Right atrium auricular region (tissue), 2 donors: Measurements from ENCODE around the gene KPNA3. TPM values are rescaled to one million over a fixed set of nuclear protein-coding genes. Genes with fewer than 3 reads are reported as not detected.

ENCODE experiments used
- DNase-seq: peaks from one replicate; pipeline ENCODE4 v3.0.0-alpha.2; 2019; ENCODE audit warnings: low spot score
- H3K27ac ChIP-seq, 2 donors: fragments of 200-600 bp; sonication (generic); 1 replicate in 1 of 2; 2 replicates in 1 of 2; pipeline ENCODE4 v1.5.1; 2016 to 2019
- H3K27me3 ChIP-seq, 2 donors: fragments of 200-600 bp; sonication (generic); one replicate each; pipeline versions ENCODE4 v1.5.1 to v1.6.0; 2017 to 2019
- H3K36me3 ChIP-seq: fragments of 200-600 bp; sonication (generic); one replicate; pipeline ENCODE4 v1.5.1; 2016
- H3K4me1 ChIP-seq, 2 donors: fragments of 200-600 bp; sonication (generic); one replicate each; pipeline versions ENCODE4 v1.5.1 to v1.6.0; 2017 to 2019
- H3K4me3 ChIP-seq, 2 donors: fragments of 200-600 bp; sonication (generic); 1 replicate in 1 of 2; 2 replicates in 1 of 2; pipeline ENCODE4 v1.5.1; 2017 to 2019; ENCODE audit warnings: mild to moderate bottlenecking in 1 of 2, moderate library complexity in 1 of 2
- H3K9me3 ChIP-seq, 2 donors: fragments of 200-600 bp; sonication (generic); one replicate each; pipeline ENCODE4 v1.5.1; 2019
- CTCF ChIP-seq, 2 donors: fragments of 200-600 bp; sonication (generic); IDR thresholded peaks; one replicate each; pipeline ENCODE4 v1.5.1; 2019; ENCODE audit warnings: antibody characterized with exemption in 2 of 2
- total RNA-seq, 2 donors: library from RNA; depleted of rRNA; stranded (reverse); fragments of >200 nt; gene quantifications; one replicate each; pipeline ENCODE4 v1.1.0, GENCODE V29; 2016

Gene KPNA3
- total RNA-seq, 2 donors from 2014 or later: 36.6 to 42.0 TPM

GRCh38 chr13:49701491-49701890 is 91.0 kb downstream of the KPNA3 start:
- H3K4me3 ChIP-seq: no peak overlapping the region
- no peaks in the 10 kb centered on the region for H3K27me3 ChIP-seq
- DNase-seq: no peak
- TF ChIP-seq CTCF (IDR thresholded peaks at IDR 0.05): no peak
- H3K4me1 ChIP-seq: no peaks in the 10 kb centered on the region
- peaks cover 42% of the 10 kb centered on the region for H3K36me3 ChIP-seq
- H3K9me3 ChIP-seq: no peaks in the 10 kb centered on the region
- H3K27ac ChIP-seq: no peak overlapping the region

- no peak overlapping the region for H3K27ac ChIP-seq
- no peaks in the 10 kb centered on the region for H3K9me3 ChIP-seq
- H3K36me3 ChIP-seq: peaks cover 25% of the 10 kb centered on the region
Measured at GRCh38 chr13:49697468-49697867, 95.0 kb downstream of the KPNA3 start.

DNA sequence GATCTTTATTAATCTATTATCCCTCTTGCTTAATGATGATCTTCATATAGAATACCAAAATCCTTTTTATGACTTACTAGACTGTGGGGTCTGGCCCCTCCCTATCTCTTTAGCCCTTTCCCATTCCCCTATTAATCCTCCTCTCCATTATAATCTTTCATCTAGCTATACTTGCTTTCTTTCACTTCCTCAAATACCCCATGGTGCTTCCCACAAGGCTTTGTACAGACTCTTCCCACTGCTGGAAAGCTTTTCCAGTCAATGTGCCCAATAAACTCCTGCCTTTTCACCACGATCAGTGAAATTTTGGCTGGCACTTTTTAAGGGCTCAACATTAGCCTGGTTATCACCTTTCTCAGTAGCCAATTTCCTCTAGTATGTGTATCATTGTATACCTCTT is 98.0 kb downstream of the KPNA3 start:
- Histone ChIP-seq H3K9me3 (no peaks in the 10 kb centered on the region), H3K27ac (no peak overlapping the region), H3K4me1 (peaks cover 0 to 19% of the 10 kb centered on the region in 2 donors), H3K27me3 (no peaks in the 10 kb centered on the region), H3K4me3 (no peak overlapping the region), H3K36me3 (peaks cover 7% of the 10 kb centered on the region)
- no peak for DNase-seq
- no peak for TF ChIP-seq CTCF (IDR thresholded peaks at IDR 0.05)

More at GRCh38 chr13:49697468-49697867, 95.0 kb downstream of the KPNA3 start:
- no peak for TF ChIP-seq CTCF (IDR thresholded peaks at IDR 0.05)
- Histone ChIP-seq H3K27me3 (no peaks in the 10 kb centered on the region), H3K4me1 (no peaks in the 10 kb centered on the region), H3K4me3 (no peak overlapping the region)
- DNase-seq: no peak

- no peak overlapping the region for H3K27ac ChIP-seq
- no peak for TF ChIP-seq CTCF (IDR thresholded peaks at IDR 0.05)
Measured at GRCh38 chr13:49693877-49694276, 98.6 kb downstream of the KPNA3 start.

GRCh38 chr13:49693191-49693733 is 99.2 kb downstream of the KPNA3 start:
- Histone ChIP-seq H3K9me3 (no peaks in the 10 kb centered on the region), H3K4me1 (peaks cover 0 to 23% of the 10 kb centered on the region in 2 donors), H3K4me3 (no peak overlapping the region), H3K36me3 (peaks cover 7% of the 10 kb centered on the region), H3K27ac (no peak overlapping the region), H3K27me3 (no peaks in the 10 kb centered on the region)
- no peak for TF ChIP-seq CTCF (IDR thresholded peaks at IDR 0.05)
- DNase-seq: no peak

More at GRCh38 chr13:49693877-49694276, 98.6 kb downstream of the KPNA3 start:
- peaks cover 0 to 23% of the 10 kb centered on the region in 2 donors for H3K4me1 ChIP-seq
- DNase-seq: no peak
- no peaks in the 10 kb centered on the region for H3K27me3 ChIP-seq
- H3K9me3 ChIP-seq: no peaks in the 10 kb centered on the region
- peaks cover 7% of the 10 kb centered on the region for H3K36me3 ChIP-seq
- H3K4me3 ChIP-seq: no peak overlapping the region
